ENCODE results near the gene JMJD1C.

JMJD1C gene

DNA sequence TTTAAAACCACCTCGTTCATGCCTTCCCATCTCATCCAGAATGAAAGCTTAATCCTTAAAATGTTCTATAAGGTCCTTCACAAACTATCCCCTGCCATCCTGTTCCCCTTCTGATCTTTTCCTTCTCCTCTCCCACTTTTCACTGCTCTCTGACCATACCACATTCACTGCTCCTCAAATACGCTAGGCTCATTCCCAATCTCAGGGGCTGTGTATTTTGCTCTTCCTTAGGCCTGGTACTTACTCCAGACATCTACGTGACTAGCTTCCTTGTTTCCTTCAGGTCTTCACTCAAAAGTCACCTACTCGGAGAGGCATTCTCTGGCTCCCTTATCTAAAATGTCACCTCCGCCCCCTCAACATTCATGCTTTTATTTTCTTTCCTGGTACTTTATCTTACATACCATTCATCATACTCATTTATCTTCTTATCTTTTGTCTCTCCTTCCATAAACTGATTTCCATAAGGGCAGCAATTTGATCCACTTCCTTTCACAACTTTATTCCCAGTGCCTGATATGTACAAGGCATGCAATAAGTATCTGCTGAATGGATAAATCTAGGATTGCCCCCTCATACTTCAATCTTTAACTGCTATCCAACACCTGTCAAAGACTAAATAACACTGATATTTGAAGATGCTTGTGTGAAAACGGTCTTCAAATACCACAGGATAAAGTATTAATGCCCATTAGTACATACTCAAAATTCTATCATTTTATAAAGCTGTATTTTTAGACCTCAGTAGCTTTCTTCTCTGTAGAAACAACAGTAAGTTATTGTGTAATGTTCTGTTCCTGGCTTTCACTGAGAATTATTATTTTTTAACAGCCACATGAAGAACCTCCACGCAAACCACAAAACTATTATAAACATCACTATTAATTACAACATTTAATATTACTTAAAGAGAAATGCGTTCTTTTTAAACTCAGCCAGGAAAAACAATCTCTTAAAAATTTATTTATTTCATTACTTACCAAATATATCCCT lies 27.0 kb downstream of the JMJD1C start:
- no peak for DNase-seq (ENCODE audit: low read depth, low spot score)

DNA sequence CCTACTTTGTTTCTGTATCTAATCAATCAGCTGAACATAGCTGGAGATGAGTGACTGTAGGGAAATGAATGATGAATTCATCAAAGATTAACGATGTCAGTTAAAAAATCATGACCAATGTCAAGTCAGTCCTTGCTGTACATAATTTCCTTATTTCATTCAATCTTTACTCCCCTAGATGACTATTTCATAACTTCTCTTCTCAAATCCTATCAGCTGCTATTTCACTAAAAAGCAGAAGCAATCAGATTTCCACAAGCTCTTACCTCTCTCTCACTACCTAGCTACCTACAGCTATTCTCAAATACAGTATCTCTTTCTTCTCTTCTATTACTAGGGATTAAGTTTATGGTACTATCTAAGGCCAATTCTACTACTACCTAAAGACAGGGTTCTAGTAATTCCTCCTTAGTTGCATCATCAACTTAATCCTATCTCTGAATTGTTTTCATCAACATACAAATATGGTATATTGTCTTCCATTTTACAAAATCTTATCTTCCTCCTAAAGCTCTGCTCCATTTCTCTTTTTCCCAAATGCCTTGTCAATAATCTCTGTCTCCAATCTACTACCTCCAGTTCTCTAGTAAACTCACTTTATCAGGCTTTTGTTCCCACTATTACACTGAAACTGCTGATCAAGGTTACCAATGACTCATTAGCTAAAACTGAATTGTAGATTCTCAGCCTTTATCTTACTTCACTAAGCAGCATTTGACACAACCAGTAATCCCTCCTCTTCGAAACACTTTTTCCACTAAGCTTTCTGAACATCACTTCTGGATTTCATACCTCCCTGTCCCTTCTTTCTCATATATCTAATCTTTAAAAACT lies 28.4 kb downstream of the JMJD1C start:
- no peak for DNase-seq (ENCODE audit: low read depth, low spot score)

DNA sequence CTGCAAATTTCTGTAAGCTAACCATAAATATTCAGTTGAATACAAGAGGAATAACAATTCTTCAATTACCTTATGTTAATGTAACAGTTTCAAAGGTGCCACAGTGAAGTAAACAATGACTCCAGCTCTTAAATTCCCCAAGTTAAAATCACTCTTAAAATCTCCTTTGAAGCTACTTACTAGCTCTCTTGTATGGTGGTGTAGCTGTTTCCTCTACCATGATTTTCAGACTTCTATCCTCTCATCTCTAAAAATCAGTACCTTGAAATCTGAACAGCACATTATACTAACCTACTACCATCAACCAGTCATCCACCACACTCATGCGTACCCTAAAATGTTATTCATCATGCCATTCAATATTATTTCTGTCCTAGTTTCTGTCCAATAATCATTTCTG lies 29.6 kb downstream of the JMJD1C start:
- no peak for DNase-seq (ENCODE audit: low read depth, low spot score)

DNA sequence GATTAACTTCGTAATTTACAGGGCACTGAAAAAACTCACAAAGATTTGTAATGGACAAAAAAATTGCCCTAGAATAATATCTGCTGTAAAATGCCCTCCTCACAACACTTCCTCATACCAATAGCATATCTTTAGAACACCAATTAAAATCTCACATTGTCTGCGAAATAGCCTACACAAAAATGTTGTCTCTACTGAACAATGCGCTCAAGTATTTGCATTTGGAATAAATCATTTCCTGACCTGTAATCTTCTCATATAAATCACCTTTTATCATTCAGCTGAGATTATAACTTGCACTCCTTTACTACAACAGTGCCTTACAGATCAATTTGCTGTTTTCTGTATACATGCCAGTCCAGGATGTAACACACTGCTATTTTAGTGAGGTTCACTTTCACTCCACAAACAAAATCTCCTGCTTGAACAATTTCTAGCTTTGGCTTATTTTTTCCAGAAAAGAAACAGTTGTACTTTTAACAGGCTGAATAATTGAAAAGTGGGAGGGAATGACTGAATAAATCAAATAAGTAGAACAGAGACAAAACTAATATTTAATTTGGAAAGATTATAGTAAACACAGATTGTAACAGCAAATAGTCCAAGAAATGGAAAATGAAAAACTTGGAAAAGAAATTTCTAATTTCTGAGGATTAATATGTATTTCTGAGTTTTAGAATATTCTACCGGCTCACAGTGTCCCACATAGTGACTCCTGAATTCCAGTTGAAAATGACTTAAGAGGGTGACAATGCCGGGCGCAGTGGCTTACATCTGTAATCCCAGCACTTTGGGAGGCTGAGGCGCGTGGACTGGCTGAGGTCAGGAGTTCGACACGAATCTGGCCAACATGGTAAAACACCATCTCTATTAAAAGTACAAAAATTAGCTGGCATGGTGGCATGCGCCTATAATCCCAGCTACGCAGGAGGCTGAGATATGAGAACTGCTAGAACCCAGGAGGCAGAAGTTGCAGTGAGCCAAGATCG lies 30.6 kb downstream of the JMJD1C start:
- DNase-seq (ENCODE audit: low read depth, low spot score) = no peak

DNA sequence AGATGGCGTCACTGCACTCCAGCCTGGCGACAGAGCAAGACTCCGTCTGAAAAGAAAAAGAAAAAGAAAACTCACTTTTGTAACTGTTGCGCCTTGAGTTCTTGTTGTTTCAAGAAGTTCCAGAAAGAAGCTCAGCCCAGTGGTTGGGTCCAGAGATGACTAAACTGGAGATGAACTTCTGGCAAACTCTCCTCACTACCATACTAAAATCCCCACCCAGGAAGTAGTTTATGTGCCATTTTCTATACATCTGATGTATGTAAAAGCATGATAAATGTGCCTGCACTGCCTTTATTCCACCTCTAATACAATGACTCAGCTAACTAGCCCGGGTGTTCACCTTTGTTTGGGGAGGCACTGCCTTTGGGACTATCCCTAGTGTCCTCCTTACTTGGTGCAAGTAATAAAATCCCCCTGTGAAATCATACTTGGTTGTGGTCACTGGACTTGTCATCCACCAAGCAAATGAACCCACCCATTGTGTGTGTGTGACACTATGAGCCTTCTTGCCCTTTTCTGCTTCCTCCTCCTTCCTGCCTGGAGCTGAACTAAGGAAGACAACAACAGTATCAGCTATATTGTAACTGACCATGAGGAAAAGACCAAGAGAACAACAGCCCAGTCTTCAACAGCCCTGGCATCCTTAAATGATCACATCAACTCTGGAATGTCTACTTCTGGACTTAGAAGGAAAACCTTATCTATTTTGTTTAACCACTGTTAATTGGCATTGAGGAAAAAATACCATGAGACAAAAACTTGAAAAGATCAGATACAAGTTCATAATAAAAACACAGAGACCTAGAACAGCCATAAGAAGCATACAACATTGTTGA lies 33.6 kb downstream of the JMJD1C start:
- no peak for DNase-seq (ENCODE audit: low read depth, low spot score)

DNA sequence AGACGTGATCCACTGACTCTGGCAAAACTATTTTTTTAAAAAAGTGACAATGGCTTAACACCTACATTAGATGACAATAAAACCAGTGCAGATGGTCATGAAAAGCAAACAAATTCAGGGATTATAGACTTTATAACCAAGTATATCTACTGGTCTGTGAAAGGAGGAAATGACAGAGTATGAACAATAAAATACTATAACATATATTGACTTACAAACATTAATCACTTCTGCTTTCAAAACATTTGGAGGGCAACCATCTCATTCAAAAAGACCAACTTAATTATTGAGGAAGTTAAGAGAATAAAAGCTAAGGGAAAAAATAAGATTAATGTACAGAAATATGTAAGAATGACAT lies 34.8 kb downstream of the JMJD1C start:
- DNase-seq (ENCODE audit: low read depth, low spot score) = no peak

DNA sequence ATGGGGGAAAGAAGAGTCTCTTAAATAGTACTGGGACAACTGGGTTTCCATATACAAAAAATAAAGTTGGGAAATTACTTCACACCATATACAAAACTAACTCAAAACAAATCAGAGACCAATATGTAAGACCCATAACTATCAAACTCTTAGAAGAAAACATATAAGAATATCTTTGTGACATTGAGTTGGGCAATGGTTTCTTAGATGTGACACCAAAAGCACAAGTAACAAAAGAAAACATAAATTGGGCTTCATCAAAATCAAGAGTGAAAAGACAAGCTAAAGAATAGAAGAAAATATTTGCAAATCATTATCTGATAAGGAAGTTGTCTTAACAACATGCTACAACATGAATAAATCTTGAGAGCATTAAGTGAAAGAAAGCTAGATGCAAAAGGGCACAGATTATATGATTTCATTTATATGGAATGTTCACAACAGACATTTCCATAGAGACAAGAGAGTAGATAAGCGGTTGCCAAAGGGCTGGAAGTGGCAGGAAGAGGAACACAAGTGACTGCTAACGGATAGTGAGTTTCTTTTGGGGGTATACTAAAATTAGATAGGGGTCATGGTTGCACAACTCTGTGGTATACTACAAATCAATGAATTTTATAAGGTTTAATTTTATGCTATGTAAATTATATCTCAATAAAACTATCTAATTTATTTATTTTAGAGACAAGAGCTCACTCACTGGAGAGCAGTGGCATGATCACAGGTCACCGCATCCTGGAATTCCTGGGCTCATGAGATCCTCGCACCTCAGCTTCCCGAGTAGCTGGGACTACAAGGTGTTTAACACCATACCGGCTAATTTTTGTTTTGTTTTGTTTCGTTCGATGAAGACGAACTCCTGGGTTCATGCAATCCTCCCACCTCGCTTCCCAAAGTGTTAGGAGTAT lies 35.4 kb downstream of the JMJD1C start:
- DNase-seq (ENCODE audit: low read depth, low spot score) = no peak

DNA sequence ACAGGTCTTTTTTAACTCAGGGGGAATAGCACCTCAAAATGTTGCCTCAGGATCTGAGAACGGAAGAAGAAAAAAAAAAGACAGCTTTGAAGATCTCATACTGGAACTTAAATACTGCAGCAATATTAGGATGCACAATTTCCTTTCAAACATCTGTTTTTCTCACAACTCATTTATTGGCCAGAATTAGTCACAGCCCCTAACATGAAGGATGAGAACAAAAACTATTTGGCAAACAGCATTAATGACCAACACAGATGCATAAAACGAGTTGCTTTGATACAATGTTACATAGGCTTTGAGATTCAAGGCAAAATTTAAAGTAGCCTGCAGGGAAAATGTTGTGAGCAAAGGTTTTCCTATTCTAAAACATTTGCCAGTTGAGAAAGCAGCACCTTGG lies 36.5 kb downstream of the JMJD1C start:
- DNase-seq (ENCODE audit: low read depth, low spot score) = no peak

DNA sequence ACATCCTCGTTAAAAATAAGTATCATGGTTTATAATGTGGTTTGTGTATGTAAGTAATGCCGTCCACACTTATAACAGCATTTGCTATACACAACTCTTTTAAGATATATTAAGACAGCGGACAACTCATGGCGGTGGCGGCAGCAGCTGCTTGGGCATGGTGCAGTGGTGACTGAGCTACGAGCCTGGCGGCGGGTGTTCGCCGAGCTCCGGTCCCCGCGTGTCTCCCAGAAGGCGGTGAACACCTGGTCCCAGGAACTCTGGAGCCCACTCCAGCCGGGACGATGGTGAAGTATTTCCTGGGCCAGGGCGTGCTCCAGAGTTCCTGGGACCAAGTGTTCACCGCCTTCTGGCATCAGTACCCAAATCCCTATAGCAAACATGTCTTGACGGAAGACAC lies 38.8 kb downstream of the JMJD1C start:
- no peak for DNase-seq (ENCODE audit: low read depth, low spot score)

DNA sequence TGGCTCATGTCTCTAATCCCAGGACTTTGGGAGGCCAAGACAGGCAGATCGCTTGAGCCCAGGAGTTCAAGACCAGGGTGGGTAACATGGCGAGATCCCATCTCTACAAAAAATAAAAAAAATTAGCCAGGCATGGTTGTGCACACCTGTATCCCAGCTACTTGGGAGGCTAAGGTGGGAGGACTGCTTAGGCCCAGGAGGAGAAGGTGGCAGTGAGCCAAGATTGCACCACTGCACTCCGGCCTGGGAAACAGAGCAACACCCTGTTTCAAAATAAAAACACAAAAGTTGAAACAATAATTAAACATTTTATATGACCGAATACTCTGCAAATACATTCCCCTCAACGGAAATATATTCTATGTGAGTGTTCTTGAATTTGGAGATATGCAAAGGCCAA lies 40.3 kb downstream of the JMJD1C start:
- no peak for DNase-seq (ENCODE audit: low read depth, low spot score)

DNA sequence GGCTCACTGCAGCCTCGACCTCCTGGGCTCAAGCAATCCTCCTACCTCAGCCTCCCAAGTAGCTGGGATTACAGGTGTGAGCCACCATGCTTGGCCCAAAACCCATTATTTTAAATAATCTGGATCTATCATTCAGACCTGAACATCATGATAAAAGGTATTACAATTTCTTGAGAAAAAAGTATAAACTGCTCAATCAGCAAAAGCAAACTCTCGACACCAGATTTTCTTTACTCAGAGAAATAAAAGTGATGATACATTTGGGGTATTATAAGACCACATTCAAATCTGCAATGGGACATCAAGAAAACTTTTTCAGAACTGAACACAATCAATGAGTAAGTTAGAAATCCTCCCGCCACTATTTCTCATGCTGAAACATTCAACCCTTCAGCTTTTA lies 41.2 kb downstream of the JMJD1C start:
- no peak for DNase-seq (ENCODE audit: low read depth, low spot score)

DNA sequence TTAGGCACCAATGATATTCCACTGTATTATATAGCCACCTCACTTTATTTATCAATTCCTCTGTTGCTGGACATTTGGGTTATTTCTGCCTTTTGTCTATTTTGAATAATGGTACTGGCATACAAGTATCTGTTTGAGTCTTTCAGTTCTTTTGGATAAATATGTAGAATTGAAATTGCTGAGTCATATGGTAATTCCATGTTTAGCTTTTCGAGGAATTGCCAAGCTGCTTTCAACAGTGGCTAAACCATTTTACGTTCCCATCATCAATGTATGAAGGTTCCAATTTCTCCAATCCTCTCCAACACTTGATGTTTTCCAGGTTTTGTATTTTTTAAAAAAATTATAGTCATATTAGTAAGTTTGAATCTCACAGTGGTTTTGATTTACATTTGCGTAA lies 42.3 kb downstream of the JMJD1C start:
- no peak for DNase-seq (ENCODE audit: low read depth, low spot score)

DNA sequence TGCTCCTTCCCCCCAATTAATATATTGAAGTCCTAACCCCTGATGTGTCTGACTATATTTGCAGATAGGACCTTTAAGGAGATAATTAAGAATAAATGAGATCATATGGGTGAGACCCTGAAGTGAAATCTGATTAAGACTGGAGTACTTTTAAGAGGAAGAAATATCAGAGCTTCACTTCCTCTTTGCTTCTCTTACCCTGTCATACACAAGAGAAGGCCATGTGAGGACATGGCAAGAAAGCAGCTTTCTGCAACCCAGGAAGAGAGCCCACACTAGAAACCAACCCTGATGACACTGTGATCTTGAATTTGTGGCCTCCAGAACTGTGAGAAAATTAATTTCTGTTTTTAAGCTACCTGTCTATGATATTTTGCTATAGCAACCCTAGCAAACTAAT lies 44.2 kb downstream of the JMJD1C start:
- no peak for DNase-seq (ENCODE audit: low read depth, low spot score)

DNA sequence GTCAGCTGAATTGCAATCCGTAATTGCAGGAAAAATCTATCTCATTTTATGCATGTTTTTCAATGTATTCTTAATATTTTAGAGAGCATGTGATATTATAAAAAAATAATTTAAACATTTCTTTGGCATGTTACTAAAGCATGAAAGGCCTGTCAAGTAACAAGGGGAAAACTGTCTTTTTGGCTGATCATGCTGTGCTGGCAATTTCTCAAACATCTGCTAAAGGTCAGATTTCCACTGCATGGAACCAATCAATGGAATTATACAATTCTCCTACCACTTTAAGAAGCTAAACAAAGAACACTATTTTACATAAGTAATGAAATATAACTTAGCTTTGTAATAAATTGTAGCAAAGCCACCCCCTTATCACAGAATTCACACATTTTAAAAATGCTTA lies 49.4 kb downstream of the JMJD1C start:
- DNase-seq (ENCODE audit: low read depth, low spot score) = no peak

DNA sequence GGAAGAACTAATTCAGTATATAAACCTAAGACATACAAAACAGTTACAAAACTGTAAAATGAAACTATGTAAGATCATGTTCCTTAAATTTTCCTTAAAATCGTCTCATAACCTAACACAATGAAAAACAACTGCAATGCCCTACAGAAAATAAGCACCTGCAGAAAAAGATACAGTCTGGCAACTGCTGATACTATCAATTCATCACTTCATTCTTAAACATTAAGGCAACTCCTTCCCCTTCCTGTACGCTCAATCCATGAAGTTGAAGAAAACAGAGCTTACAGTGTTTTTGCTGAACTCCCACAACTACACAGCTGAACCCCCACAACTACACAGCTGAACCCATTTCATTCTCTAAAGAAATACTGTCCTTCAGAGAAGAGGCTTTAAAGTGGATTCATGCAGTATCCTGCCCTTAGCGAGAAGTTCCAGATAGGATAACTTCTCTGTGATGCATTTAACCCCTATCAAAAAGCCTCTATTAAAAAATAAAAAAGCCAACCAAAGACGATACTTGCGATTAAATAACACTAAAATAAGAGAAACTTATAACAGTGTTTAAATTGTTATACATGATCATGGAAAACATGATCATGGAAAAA lies 50.0 kb downstream of the JMJD1C start:
- DNase-seq (ENCODE audit: low read depth, low spot score) = no peak

DNA sequence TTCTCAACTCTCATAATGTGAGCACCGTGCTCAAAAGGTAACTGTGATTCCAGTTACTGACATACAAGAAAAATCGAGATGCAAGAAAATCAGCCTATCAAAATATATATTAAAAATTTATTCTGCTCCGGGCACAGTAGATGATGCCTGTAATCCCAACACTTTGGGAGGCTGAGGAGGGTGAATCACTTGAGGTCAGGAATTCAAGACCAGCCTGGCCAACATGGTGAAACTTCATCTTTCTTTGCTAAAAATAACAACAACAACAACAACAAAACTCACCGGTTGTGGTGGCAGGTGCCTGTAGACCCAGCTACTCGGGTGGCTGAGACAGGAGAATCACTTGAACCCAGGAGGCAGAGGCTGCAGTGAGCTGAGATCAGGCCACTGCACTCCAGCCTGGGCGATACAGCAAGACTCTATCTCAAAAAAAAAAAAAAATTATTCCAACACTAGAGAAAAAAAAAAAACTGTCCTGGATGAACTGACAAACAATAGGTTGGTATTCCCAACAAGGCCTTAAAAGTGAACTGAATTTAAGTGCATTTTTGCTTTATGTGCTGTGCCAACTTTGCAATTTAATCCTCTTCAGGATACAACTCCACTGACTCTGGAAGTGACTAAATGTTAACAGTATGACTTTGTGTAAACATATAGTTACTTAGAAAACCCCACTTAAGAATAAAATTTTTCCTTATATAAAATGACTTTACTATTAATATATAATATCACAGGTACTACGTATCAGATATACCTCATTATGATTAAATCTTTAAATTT lies 51.1 kb downstream of the JMJD1C start:
- no peak for DNase-seq (ENCODE audit: low read depth, low spot score)

DNA sequence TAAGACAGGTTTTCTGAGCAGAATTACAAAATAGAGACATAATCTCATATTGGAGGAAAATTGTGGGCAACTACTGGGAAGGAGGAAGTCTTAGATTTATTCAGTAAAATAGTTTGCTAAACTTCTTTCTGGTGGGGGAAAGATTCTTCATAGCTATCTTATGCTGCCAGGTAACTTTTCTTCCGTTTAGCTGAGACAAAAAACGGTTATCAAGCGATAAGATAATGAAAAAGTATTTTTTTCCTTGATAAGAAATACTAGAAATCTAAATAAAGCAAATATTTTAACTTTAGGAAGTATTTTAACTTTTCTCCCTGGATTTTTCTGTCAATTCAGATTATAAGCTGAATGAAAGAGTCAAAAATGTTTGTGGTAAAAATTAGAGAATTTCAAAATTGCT lies 52.3 kb downstream of the JMJD1C start:
- DNase-seq (ENCODE audit: low read depth, low spot score) = no peak

DNA sequence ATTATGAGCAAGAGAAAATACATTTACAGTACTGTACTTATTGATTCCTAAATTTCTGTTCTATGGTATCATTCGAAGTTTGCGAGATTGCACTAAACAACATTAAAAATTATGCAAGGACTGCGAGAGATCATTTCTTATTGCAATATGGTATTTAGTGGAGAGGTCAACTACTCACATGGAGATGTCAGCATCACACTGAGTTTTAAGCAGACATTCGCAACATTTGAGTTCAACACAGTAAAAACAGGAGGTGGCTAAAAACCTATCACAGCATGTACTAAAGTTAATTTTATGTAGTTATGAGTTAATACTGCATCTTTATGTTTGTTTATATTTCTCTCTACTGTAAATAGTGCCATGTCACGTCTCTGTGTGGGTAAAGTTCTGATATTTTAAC lies 53.5 kb downstream of the JMJD1C start:
- DNase-seq (ENCODE audit: low read depth, low spot score) = no peak
